GM18526 (cell line): ENCODE results near the gene PPP1R2B.

Experiments
- POLR2A ChIP-seq: IDR thresholded peaks from 3 replicates; pipeline ENCODE4 v1.6.1; 2011; ENCODE audit not compliant: insufficient read length; ENCODE audit errors: extremely low read depth

The PPP1R2B gene

DNA sequence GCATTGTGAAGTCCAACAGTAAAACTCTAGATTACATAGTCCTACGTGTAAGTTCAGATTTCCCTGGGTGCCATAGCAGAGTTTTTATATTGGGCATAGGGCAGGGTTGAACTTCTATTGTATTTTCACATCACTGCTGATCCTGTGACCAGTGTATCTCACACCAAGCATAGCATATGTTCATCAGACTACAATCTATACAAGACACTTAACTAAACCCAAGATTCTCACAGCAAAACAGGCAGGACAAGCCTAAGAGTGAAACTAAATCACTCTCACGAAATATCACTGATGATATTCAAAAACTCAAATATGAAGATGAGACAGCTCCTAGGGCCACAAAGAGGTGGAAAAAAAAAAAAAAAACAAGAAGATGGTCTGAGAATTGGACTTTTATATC lies 3.2 kb upstream of the PPP1R2B start:
- no peak for TF ChIP-seq POLR2A

DNA sequence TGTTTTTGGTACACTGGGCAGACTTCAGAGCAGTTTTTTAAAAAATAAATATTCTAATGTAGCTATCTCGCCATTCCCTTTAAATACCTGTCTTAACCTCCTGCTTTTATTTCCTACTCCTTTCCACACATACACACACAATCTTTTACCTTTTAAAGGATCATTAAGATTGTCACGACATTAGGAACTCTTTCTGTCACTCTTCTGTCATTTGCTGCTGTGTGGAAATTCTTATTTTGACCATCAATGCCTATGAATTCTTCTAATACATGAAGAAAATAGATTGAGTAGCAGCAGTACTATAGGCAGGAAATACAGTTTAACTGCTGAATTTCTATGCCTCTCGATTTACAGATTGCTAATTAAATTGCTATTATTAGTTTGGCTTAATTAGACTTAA lies 1.8 kb downstream of the PPP1R2B start:
- TF ChIP-seq POLR2A, result no peak

- TF ChIP-seq POLR2A, result no peak
These were observed 15.3 kb downstream of the PPP1R2B start for GRCh38 chr5:156865427-156865826.

DNA sequence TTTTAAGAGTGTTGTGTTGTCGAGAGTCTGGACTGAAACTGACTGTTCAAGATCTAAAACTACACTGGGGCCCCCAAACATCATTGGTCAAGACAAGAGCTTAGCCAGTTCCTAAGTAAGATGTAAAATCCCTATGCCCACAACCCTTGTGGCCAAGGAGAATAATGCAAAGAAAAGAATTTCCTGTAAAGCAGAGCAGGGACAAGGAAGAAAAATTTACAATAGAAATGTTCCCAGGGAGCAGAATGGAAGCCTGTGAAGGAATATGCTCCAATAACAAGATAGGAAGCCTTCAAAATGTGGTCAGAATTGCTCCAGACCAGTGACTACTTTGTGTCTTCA lies 20.4 kb downstream of the PPP1R2B start:
- TF ChIP-seq POLR2A, result no peak

- TF ChIP-seq POLR2A, result no peak
These were observed 21.1 kb downstream of the PPP1R2B start for GRCh38 chr5:156871212-156871611.

- TF ChIP-seq POLR2A, result no peak
These were observed 29.7 kb downstream of the PPP1R2B start for GRCh38 chr5:156879665-156880285.

DNA sequence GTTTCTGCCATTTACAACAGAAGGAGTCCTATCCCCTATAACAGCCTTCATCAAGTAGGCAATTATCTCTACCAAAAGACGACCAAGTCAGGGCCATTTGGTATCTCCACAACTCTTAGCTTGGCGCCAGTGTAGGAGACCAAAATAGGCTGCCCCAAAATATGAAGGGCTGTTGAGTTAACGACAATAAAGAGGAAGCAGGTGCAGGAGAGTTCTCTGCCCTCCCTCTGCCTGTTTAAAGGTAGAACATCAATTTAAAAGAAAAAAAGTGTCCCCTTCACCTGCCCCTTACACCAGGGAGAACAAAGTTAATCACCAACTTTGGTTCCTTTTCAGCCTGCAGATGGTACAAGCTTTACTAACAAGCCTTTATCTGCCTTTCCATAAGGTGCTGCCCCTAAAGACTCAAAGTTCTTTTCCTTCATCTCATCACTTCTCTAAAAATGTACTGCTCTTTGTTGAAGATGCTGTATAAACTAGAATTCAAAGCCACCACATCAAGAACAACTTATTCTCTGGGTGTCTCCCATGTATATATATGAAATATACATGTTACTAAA lies 33.3 kb downstream of the PPP1R2B start:
- no peak for TF ChIP-seq POLR2A

GRCh38 chr5:156888520-156888919 lies 38.4 kb downstream of the PPP1R2B start:
- TF ChIP-seq POLR2A, result no peak

DNA sequence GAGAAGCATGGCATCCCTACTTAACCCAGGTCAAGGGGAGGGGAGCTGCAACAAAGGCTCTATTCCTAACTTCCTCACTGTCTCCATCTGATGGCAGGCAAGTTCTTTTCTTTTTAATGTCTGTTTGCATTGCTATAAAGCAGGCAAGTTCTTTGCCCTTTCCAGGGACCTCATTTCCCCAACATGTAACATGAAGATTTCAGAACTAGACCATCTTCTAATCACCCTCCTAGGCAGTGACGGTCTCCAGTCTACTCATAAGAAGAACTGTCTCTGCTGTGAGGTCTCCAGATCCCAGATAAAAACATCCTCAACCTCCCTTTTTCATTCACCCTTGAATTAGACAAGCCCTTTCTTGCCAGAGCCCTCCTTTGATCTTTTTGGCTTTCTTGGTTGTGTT lies 42.1 kb downstream of the PPP1R2B start:
- no peak for TF ChIP-seq POLR2A

DNA sequence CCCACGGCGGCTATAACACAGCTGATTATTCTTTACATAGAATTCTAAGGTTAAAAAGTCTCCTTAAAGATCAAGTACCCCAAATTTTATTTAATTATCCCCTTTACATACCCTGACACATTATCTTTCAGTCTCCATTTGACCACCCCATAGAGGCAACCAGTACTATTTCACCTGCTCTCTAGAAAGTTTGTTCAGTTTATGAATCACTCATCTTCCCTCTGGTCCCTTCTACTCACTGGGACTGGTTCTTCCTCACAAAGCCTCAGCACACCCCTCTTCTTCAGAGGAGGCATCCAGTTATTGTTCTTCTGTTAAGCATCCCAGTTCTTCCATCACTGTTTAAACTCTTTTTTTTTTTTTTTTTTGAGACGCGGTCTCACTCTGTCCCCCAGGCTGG lies 42.8 kb downstream of the PPP1R2B start:
- TF ChIP-seq POLR2A, result no peak

GRCh38 chr5:156893517-156893916 lies 43.4 kb downstream of the PPP1R2B start:
- no peak for TF ChIP-seq POLR2A

DNA sequence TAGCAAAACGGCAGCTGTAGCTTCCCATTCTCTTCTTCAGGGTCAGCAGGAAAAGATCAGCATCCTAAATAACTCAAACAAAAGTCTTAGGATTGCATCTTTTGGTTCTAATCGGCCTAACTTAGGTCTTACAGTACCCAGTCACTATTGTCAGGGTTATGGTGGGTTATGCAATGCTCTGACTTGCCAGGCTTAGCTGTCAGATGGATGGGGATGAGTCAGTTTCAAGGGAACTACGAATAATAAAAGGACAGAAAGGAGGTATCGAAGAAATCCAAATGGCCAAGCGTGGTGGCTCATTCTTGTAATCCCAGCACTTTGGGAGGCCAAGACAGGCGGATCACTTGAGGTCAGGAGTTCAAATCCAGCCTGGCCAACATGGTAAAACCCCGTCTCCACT lies 46.5 kb downstream of the PPP1R2B start:
- no peak for TF ChIP-seq POLR2A
